Mesenchymal stem cell (in vitro differentiated cells and primary cell): ENCODE measurements around the gene DNASE1L3.
A peak's percentile ranks its signal among the peaks of the same experiment; 100 is the strongest.

Experiments used
- DNase-seq: peaks from one replicate; pipeline ENCODE4 v3.0.0-alpha.2; 2013
- H2AFZ ChIP-seq: one replicate; pipeline ENCODE4 v1.6.1; 2013; ENCODE audit warnings: low read depth, mild to moderate bottlenecking, control low read depth, inconsistent platforms, low read length, moderate library complexity
- H2AK5ac ChIP-seq: 2 replicates; pipeline ENCODE4 v1.6.1; 2013; ENCODE audit warnings: low read length, moderate library complexity, mild to moderate bottlenecking, inconsistent platforms; ENCODE audit not compliant: severe bottlenecking
- H2BK120ac ChIP-seq: one replicate; pipeline ENCODE4 v1.6.1; 2013; ENCODE audit warnings: low read depth, mild to moderate bottlenecking, inconsistent platforms, low read length, moderate library complexity
- H2BK12ac ChIP-seq, 2 experiments: one replicate each; pipeline ENCODE4 v1.6.1; 2013; ENCODE audit warnings: inconsistent platforms in 2 of 2, low read length in 2 of 2, mild to moderate bottlenecking in 2 of 2, moderate library complexity in 2 of 2, control low read depth in 1 of 2
- H2BK15ac ChIP-seq: one replicate; pipeline ENCODE4 v1.6.1; 2013; ENCODE audit warnings: mild to moderate bottlenecking, low read depth, inconsistent platforms; ENCODE audit not compliant: poor library complexity, severe bottlenecking
- H2BK5ac ChIP-seq: 2 replicates; pipeline ENCODE4 v1.6.1; 2013; ENCODE audit warnings: low read depth, mild to moderate bottlenecking, low read length, control low read depth, inconsistent platforms; ENCODE audit not compliant: poor library complexity, severe bottlenecking
- H3K14ac ChIP-seq, 2 experiments: one replicate each; pipeline ENCODE4 v1.6.1; 2013; ENCODE audit warnings: inconsistent platforms in 2 of 2, low read length in 2 of 2, control low read depth in 1 of 2, mild to moderate bottlenecking in 1 of 2, moderate library complexity in 1 of 2
- H3K18ac ChIP-seq, 2 experiments: one replicate each; pipeline ENCODE4 v1.6.1; 2013; ENCODE audit warnings: inconsistent platforms in 2 of 2, low read length in 2 of 2, control low read depth in 1 of 2, low read depth in 1 of 2, mild to moderate bottlenecking in 1 of 2
- H3K23ac ChIP-seq, 2 experiments: one replicate each; pipeline ENCODE4 v1.6.1; 2013; ENCODE audit warnings: inconsistent platforms in 2 of 2, low read length in 2 of 2, mild to moderate bottlenecking in 2 of 2, moderate library complexity in 2 of 2, control low read depth in 1 of 2
- H3K27ac ChIP-seq: 2 replicates; pipeline ENCODE4 v1.5.1; 2013; ENCODE audit warnings: mild to moderate bottlenecking, moderate library complexity, low read length, control low read depth, inconsistent platforms; ENCODE audit not compliant: poor library complexity, severe bottlenecking
- H3K27me3 ChIP-seq, 2 experiments: 2 replicates each; pipeline versions ENCODE4 v1.6.1 to v1.7.0; 2013; ENCODE audit warnings: low read length in 2 of 2, mild to moderate bottlenecking in 2 of 2, moderate library complexity in 2 of 2, control low read depth in 1 of 2, inconsistent platforms in 1 of 2; ENCODE audit not compliant: control insufficient read depth in 1 of 2, insufficient read depth in 1 of 2
- H3K36me3 ChIP-seq, 2 experiments: 2 replicates each; pipeline versions ENCODE4 v1.6.1 to v1.7.0; 2013; ENCODE audit warnings: low read length in 2 of 2, control low read depth in 1 of 2, inconsistent platforms in 1 of 2, low read depth in 1 of 2, mild to moderate bottlenecking in 1 of 2; ENCODE audit not compliant: insufficient read depth in 2 of 2, control insufficient read depth in 1 of 2
- H3K4ac ChIP-seq, 2 experiments: one replicate each; pipeline ENCODE4 v1.6.1; 2013; ENCODE audit warnings: inconsistent platforms in 2 of 2, low read length in 2 of 2, mild to moderate bottlenecking in 2 of 2, moderate library complexity in 2 of 2, control low read depth in 1 of 2, low read depth in 1 of 2
- H3K4me1 ChIP-seq: 2 replicates; pipeline ENCODE4 v1.6.1; 2013; ENCODE audit warnings: low read depth, low read length, control low read depth; ENCODE audit not compliant: control insufficient read depth, insufficient read depth
- H3K4me2 ChIP-seq: 2 replicates; pipeline ENCODE4 v1.6.1; 2013; ENCODE audit warnings: low read length, mild to moderate bottlenecking, inconsistent platforms; ENCODE audit not compliant: poor library complexity, severe bottlenecking
- H3K4me3 ChIP-seq, 2 experiments: 2 replicates each; pipeline versions ENCODE4 v1.5.1 to v1.7.0; 2013; ENCODE audit warnings: low read length in 2 of 2, mild to moderate bottlenecking in 2 of 2, control low read depth in 1 of 2, low read depth in 1 of 2; ENCODE audit not compliant: insufficient read depth in 1 of 2
- H3K79me1 ChIP-seq: replicated peaks from 2 replicates; pipeline ENCODE4 v1.6.1; 2013; ENCODE audit warnings: mild to moderate bottlenecking, control low read depth, low read length, inconsistent platforms; ENCODE audit not compliant: poor library complexity, severe bottlenecking
- H3K9ac ChIP-seq: 2 replicates; pipeline ENCODE4 v1.7.0; 2013; ENCODE audit warnings: mild to moderate bottlenecking, low read length, moderate library complexity
- H3K9me3 ChIP-seq: 2 replicates; pipeline ENCODE4 v1.7.0; 2013; ENCODE audit warnings: mild to moderate bottlenecking, low read length; ENCODE audit not compliant: control insufficient read depth
- H4K8ac ChIP-seq: one replicate; pipeline ENCODE4 v1.6.1; 2013; ENCODE audit warnings: inconsistent platforms, mild to moderate bottlenecking, low read length, moderate library complexity
- H4K91ac ChIP-seq: one replicate; pipeline ENCODE4 v1.6.1; 2013; ENCODE audit warnings: mild to moderate bottlenecking, low read length, inconsistent platforms
- WGBS: methylation state at CpG from one replicate; pipeline ENCODE4 v1.1.7; 2013; ENCODE audit warnings: mixed read lengths; 5-methylcytosine and 5-hydroxymethylcytosine counted together

DNASE1L3 gene

GRCh38 chr3:58151637-58152036 is 59.1 kb downstream of the DNASE1L3 start:
- no peak overlapping the region for H3K4me2 ChIP-seq
- no peak overlapping the region for H2AK5ac ChIP-seq
- H2BK5ac ChIP-seq, result no peak overlapping the region
- H3K27ac ChIP-seq, result no peak overlapping the region
- H3K36me3 ChIP-seq, result peaks cover 88 to 93% of the 10 kb centered on the region in 2 experiments
- no peak overlapping the region for H4K91ac ChIP-seq
- no peak overlapping the region for H2BK15ac ChIP-seq
- no peak overlapping the region for H3K18ac ChIP-seq
- no peak overlapping the region for H2BK12ac ChIP-seq
- H2BK120ac ChIP-seq, result no peak overlapping the region
- H3K23ac ChIP-seq, result no peak overlapping the region
- 100% methylated on average over 2 of the region's 3 CpGs for WGBS
- H3K4ac ChIP-seq, result no peak overlapping the region
- H3K4me3 ChIP-seq, result no peak overlapping the region
- peaks cover 25% of the 10 kb centered on the region for H3K79me1 ChIP-seq
- H3K27me3 ChIP-seq, result no peaks in the 10 kb centered on the region
- no peak overlapping the region for H3K14ac ChIP-seq
- no peak overlapping the region for H3K9ac ChIP-seq
- peak overlapping the region; percentile 12 for H4K8ac ChIP-seq
- no peak overlapping the region for H2AFZ ChIP-seq
- no peaks in the 10 kb centered on the region for H3K9me3 ChIP-seq
- H3K4me1 ChIP-seq, result no peaks in the 10 kb centered on the region
- no peak for DNase-seq

DNA sequence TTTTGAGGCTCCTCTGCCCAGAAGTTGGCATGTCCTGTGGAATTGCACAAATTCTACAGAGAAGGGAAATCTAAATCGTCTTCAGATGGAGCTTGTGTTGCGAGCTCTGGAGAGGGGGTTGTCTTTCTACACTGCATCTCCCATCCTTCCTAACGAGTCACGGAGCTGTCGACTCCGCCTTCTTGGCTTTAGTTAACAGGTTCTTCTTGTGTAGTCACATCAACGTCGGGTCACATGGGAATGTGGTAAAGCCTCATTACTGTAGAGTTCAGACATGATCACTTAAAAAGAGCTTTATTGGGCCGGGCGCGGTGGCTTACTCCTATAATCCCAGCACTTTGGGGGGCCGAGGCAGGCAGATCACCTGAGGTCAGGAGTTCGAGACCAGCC is 60.0 kb downstream of the DNASE1L3 start:
- WGBS, result 89% methylated on average over 11 of the region's 13 CpGs
- Histone ChIP-seq H3K9me3 (no peaks in the 10 kb centered on the region), H2BK120ac (no peak overlapping the region), H3K27ac (no peak overlapping the region), H3K18ac (no peak overlapping the region), H3K4me1 (no peaks in the 10 kb centered on the region), H3K14ac (no peak overlapping the region), H3K27me3 (no peaks in the 10 kb centered on the region), H2AK5ac (no peak overlapping the region), H4K8ac (no peak overlapping the region), H3K4me3 (no peak overlapping the region), H3K4me2 (no peak overlapping the region), H3K9ac (no peak overlapping the region), H2BK5ac (no peak overlapping the region), H3K23ac (no peak overlapping the region), H2AFZ (no peak overlapping the region), H2BK12ac (no peak overlapping the region), H3K36me3 (peaks cover 90 to 93% of the 10 kb centered on the region in 2 experiments), H3K4ac (no peak overlapping the region), H4K91ac (no peak overlapping the region), H2BK15ac (no peak overlapping the region), H3K79me1 (peaks cover 31% of the 10 kb centered on the region)
- DNase-seq, result no peak

- Histone ChIP-seq H2AK5ac (no peak overlapping the region), H3K36me3 (peaks cover 92 to 93% of the 10 kb centered on the region in 2 experiments), H4K91ac (no peak overlapping the region), H2AFZ (no peak overlapping the region), H3K18ac (no peak overlapping the region), H2BK12ac (no peak overlapping the region), H4K8ac (no peak overlapping the region), H2BK5ac (no peak overlapping the region), H3K27ac (no peak overlapping the region), H3K14ac (no peak overlapping the region), H3K4me2 (no peak overlapping the region), H3K4me1 (no peaks in the 10 kb centered on the region), H3K9ac (no peak overlapping the region), H3K4me3 (no peak overlapping the region), H3K27me3 (no peaks in the 10 kb centered on the region), H3K23ac (no peak overlapping the region), H3K9me3 (no peaks in the 10 kb centered on the region), H3K79me1 (peaks cover 35% of the 10 kb centered on the region), H2BK120ac (no peak overlapping the region), H2BK15ac (no peak overlapping the region), H3K4ac (no peak overlapping the region)
- WGBS, result 97% methylated on average over 13 of the region's 14 CpGs
- DNase-seq, result no peak
These were observed 60.5 kb downstream of the DNASE1L3 start for GRCh38 chr3:58150130-58150809.

DNA sequence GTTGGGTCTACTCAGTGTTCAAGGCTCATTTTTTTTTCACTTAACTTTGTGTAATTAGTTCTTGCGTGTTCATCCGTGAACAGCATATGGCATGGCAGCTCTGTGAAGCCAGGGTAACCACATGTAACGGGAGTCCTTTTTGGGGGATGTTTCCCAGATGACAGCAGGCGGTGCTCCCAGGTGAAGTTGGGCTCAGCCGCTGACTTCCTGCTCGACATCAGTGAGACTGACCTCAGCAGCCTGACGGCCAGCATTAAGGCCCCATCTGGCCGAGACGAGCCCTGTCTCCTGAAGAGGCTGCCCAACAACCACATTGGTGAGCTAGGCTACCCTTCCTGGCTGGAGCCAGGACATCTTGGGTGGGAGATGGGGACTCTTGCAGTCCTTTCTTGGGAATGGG is 62.7 kb downstream of the DNASE1L3 start:
- H2AK5ac ChIP-seq, result no peak overlapping the region
- H3K9ac ChIP-seq, result no peak overlapping the region
- no peak overlapping the region for H3K18ac ChIP-seq
- peaks cover 33% of the 10 kb centered on the region for H3K79me1 ChIP-seq
- no peak overlapping the region for H3K27ac ChIP-seq
- no peak overlapping the region for H3K4ac ChIP-seq
- no peak for DNase-seq
- H3K4me2 ChIP-seq, result no peak overlapping the region
- 99% methylated on average over 9 of the region's 9 CpGs for WGBS
- H2AFZ ChIP-seq, result no peak overlapping the region
- no peaks in the 10 kb centered on the region for H3K27me3 ChIP-seq
- H2BK120ac ChIP-seq, result no peak overlapping the region
- H4K91ac ChIP-seq, result no peak overlapping the region
- H2BK12ac ChIP-seq, result no peak overlapping the region
- H2BK15ac ChIP-seq, result no peak overlapping the region
- no peak overlapping the region for H2BK5ac ChIP-seq
- H3K14ac ChIP-seq, result no peak overlapping the region
- H3K4me3 ChIP-seq, result no peak overlapping the region
- H3K23ac ChIP-seq, result no peak overlapping the region
- peaks cover 81 to 83% of the 10 kb centered on the region in 2 experiments for H3K36me3 ChIP-seq
- H4K8ac ChIP-seq, result no peak overlapping the region
- peaks cover 10% of the 10 kb centered on the region for H3K4me1 ChIP-seq
- H3K9me3 ChIP-seq, result no peaks in the 10 kb centered on the region
